Stimulated activated CD8-positive, alpha-beta memory T cell treated with anti-CD3 and anti-CD28 coated beads, Interleukin-12 subunit alpha, Interleukin-12 subunit beta, amount 100 ng/mL, for 4 hours (primary cell): Measurements from ENCODE around the gene CLDN17.

Experiments
- DNase-seq: peaks from one replicate; pipeline ENCODE4 v3.0.0-alpha.2; 2020; ENCODE audit warnings: low read depth

Gene CLDN17

GRCh38 chr21:30166705-30167104 lies at the start of gene CLDN17:
CLDN17 (minus strand) TSS chr21:30166805; CDS start chr21:30166617, 188 bp downstream.
- no peak for DNase-seq

GRCh38 chr21:30216041-30216723 lies 49.6 kb upstream of the CLDN17 start, which contains the start of gene CLDN8:
CLDN8 (minus strand) TSS chr21:30216097; CDS start chr21:30215925, 172 bp downstream.
- no peak for DNase-seq

DNA sequence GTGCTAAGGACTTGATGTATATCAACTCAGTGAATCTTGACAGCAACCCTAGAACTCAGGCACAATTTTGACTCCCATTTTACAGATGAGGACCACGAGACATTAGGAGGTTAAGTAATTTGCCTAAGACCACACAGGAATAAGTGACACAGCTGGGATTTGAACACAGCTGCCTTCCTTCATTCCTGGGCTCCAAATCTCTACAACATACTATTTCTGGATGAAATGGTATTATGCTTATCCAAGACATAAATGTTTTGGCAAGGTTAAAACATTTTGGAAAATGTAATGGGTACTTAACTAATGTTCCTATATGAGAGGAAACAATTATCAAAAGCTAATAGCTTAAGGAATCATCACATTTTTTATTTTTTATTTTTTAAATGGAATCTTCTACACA lies 44.5 kb upstream of the CLDN17 start:
- no peak for DNase-seq

DNA sequence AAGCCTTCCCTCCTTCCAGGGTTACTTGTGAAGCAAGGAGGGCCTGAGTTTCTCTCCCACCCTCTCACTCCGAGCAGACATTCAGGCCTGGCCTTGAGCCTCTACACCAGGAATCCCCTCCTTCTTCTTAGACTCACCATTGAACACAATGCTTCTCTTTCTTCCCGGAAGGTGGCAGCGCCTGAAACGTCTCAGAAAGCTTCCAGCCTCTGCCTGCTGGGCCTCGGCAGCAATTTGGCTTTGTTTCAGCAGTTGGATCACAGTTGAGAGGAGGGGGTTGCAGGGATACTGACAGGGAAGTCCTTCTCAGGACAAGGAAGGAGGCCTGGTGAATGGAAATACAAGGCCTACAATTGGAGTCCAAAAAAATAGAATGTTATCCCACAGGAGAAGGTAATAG lies 43.0 kb upstream of the CLDN17 start:
- no peak for DNase-seq

DNA sequence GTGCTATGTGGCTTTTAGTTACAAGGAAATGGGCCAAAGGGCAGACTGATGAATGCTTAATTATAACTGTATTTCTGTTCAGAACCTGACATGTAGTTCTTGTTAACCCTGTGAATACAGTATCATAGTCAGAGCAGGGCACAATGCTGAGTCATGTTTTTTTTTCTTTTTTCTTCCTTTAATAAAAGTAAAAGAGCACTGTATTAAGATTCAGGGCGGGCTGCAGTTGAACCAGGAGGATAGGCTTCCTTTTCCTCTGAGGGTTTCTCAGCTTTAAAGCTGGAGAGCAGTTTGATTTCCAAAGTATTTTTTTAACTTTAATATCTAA lies 40.6 kb upstream of the CLDN17 start:
- DNase-seq = no peak

GRCh38 chr21:30206551-30207251 lies 40.1 kb upstream of the CLDN17 start:
- DNase-seq = no peak

GRCh38 chr21:30200000-30200399 lies 33.4 kb upstream of the CLDN17 start:
- DNase-seq = no peak

DNA sequence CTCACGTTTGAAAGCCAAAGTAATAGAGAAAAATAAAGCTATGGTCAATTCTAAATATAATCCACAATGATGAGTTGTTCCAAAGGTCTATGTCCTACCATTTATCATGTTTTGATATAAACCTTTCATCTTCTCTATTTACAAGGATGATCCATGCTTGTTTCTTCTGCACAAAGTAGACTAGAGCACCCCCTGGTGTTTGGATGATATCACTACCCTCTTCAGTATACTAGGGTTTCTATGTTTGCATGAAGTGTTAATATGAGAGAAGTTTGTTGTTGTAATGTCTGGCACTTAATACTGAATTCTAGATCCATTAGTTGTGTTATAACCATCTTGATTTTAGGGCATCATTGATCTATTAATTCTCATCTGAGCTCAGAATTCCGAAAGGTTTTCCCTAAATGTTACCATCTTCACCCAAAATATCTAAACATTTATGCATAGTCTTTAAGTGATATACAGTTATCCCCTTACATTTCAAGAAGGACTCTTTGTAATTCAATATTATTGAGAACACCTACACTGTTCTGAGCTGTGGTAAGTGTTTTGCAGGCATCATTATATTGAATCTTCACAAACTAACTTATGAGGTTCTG lies 28.2 kb upstream of the CLDN17 start:
- no peak for DNase-seq

DNA sequence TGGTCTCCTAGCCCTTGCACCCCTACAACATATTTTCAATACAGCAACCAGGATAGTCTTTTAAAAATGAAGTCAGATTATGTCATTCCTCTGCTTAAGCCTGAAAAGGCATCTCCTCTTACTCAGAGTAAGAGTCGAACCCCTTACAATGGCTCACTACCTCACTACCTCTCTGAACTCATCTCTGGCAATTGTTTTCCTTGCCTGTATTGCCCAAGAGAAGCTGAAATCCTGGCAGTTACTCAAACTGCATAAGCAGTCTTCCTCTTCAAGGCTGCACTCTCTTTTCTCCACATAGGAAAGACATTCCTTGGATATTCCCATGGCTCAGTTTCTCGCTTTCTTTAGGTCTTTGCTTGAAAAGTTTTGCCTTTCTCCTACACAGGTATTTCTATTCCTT lies 26.6 kb upstream of the CLDN17 start:
- DNase-seq = no peak

GRCh38 chr21:30190554-30190953 lies 23.9 kb upstream of the CLDN17 start:
- no peak for DNase-seq

- DNase-seq = no peak
Measured at GRCh38 chr21:30189773-30190172, 23.2 kb upstream of the CLDN17 start.

- DNase-seq = no peak
Measured at GRCh38 chr21:30186242-30186641, 19.6 kb upstream of the CLDN17 start.

- no peak for DNase-seq
Measured at GRCh38 chr21:30168086-30168485, 1.5 kb upstream of the CLDN17 start.

GRCh38 chr21:30166171-30166570 lies 434 bp downstream of the CLDN17 start:
- DNase-seq = no peak

GRCh38 chr21:30164796-30165195 lies 1.8 kb downstream of the CLDN17 start:
- no peak for DNase-seq

DNA sequence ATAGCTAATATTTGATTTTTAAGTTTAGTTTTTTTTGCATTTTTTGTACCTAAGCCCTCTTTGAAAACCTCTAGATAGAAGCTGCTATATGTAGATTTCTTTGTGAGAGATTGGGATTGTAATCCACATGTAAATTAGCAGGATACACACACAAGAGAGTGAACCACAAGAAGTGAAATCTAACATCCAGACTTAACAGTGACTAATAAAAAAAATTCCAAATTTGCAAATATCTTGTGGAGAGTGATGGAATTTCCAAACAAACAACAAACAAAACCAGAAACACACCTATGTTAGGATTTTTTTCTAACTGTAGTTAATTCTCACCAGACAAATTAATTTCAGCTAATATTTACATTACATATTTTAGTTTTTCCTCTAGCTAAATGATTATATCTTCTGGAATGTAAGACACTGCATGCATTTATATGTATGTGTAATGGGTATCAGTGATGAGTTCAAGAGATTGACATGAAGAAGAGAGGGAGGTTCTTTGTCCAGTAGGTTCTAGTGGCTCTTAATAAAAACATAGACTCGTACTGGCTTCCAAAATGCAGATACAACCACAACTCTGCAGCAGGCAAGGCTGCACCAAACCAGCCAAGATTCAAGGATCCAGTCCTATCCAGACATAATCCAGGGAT lies 12.8 kb downstream of the CLDN17 start:
- DNase-seq = no peak

- DNase-seq = no peak
Measured at GRCh38 chr21:30152792-30153191, 13.8 kb downstream of the CLDN17 start.

DNA sequence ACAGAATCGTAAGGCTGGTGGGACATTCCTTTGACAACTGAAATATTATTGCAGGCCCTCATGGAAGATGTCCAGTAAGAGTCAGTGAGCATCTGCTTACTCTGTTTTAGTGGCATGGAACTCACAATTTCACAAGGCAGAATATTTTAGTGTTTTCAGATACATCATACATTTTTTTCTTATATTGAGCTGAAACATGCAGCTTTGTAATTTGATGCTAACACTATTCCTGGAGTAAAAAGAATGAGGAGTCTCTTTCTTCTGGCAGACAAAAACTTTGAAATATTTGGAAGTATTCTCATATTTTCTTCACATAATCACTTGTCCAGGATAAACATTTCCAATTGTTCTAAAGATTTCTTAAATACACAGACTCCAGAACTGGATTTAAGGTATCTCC lies 17.7 kb downstream of the CLDN17 start:
- no peak for DNase-seq

GRCh38 chr21:30146558-30147282 lies 19.9 kb downstream of the CLDN17 start:
- no peak for DNase-seq

- DNase-seq = no peak
Measured at GRCh38 chr21:30138483-30138882, 28.1 kb downstream of the CLDN17 start.

DNA sequence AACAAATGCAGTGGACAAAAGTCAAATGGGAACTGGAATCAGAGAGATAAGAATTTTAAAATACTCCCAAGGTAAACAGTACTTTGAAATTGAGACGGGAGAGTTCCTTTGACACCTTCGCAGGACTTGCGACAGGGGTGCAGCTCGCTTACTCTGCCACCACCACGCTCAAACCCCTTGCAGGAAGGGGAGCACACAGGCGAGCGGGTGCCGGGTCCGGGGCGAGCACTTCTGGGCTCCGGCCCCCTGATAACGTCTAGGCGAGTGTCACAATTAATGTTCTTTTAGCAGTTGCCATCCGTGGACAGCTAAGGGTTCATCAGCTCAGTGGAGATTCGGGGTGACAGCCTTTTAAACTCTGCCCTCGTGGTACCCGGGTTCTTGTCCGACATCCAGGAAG lies 37.4 kb downstream of the CLDN17 start:
- no peak for DNase-seq

DNA sequence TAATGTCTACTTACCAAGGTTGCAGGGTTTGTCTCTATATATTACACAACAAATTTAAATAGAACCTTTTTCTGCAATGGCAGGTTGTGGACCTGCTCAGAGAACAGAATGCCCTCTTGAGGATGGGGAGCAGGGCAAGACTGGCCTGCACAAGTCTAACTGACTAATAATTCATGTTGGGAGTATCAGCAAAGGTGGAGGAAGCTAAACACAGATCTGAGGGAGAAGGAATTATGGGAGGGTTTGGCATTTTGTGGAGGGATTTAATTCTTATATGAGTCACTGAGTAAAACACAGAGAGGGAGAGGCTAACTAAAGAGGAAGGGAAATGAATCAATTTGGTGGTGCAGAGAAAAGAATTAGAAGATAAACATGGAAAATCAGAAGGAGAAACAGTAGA lies 40.0 kb downstream of the CLDN17 start:
- DNase-seq = no peak
